ENCODE data around the gene TECR.
"Not testable (repeated sequence)": the region's sequence is repeated elsewhere in the genome, so short reads cannot be mapped to it uniquely, and the experiment has no call there.

Gene TECR

GRCh38 chr19:14599548-14600147 lies 70.3 kb downstream of the TECR start:
- DNase-seq = no peak

GRCh38 chr19:14603990-14604387 lies 74.6 kb downstream of the TECR start:
- no peak for DNase-seq

GRCh38 chr19:14606627-14607026 lies 77.2 kb downstream of the TECR start:
- DNase-seq = no peak

- no peak for DNase-seq
These were observed 81.7 kb downstream of the TECR start for GRCh38 chr19:14611051-14611450.

GRCh38 chr19:14612242-14612641 lies 82.8 kb downstream of the TECR start:
- not testable (repeated sequence) for DNase-seq

- no peak for DNase-seq
These were observed 83.3 kb downstream of the TECR start for GRCh38 chr19:14612657-14613056.

- peak; percentile 40 for DNase-seq
These were observed 84.2 kb downstream of the TECR start for GRCh38 chr19:14613399-14614098.

GRCh38 chr19:14614099-14614412 lies 84.7 kb downstream of the TECR start:
- no peak for DNase-seq

Data from RPMI8226 (cell line).